Lung (tissue), 12 donors: ENCODE results near the gene RAB37. TPM values are rescaled to one million over a fixed set of nuclear protein-coding genes. Genes with fewer than 3 reads are reported as not detected.

Source experiments
- ATAC-seq: fragments of 200-7000 bp; cut with Tn5 transposase; one replicate; pipeline ENCODE4 v1.9.1; 2020; ENCODE audit warnings: moderate number of reproducible peaks; ENCODE audit not compliant: insufficient read depth, low FRiP score
- DNase-seq, 3 donors: peaks; one replicate each; pipeline ENCODE4 v3.0.0-alpha.2; 2013 to 2017
- H3K27ac ChIP-seq, 2 donors: one replicate each; pipeline ENCODE4 v1.5.1; 2013; ENCODE audit warnings: mild to moderate bottlenecking in 2 of 2, moderate library complexity in 2 of 2, control low read depth in 1 of 2, inconsistent platforms in 1 of 2, low read depth in 1 of 2, low read length in 1 of 2
- H3K27me3 ChIP-seq, 3 donors: one replicate each; pipeline ENCODE4 v1.5.1; 2013; ENCODE audit warnings: low read length in 2 of 3; ENCODE audit not compliant: control insufficient read depth in 3 of 3, insufficient read depth in 3 of 3
- H3K36me3 ChIP-seq, 4 donors: one replicate each; pipeline ENCODE4 v1.5.1; 2013; ENCODE audit warnings: low read length in 4 of 4, mild to moderate bottlenecking in 1 of 4, moderate library complexity in 1 of 4; ENCODE audit not compliant: control insufficient read depth in 4 of 4, insufficient read depth in 4 of 4
- H3K4me1 ChIP-seq, 5 donors: one replicate each; pipeline ENCODE4 v1.5.1; 2013; ENCODE audit warnings: low read length in 5 of 5, mild to moderate bottlenecking in 2 of 5, moderate library complexity in 1 of 5; ENCODE audit not compliant: control insufficient read depth in 5 of 5, insufficient read depth in 5 of 5
- H3K4me3 ChIP-seq: one replicate; pipeline ENCODE4 v1.5.1; 2013; ENCODE audit warnings: mild to moderate bottlenecking, control low read depth, moderate library complexity
- H3K9ac ChIP-seq, 2 donors: one replicate each; pipeline ENCODE4 v1.5.1; 2013; ENCODE audit warnings: low read length in 2 of 2, control low read depth in 1 of 2; ENCODE audit not compliant: insufficient read depth in 1 of 2
- H3K9me3 ChIP-seq, 4 donors: one replicate each; pipeline ENCODE4 v1.5.1; 2013; ENCODE audit warnings: low read length in 3 of 4, mild to moderate bottlenecking in 1 of 4, moderate library complexity in 1 of 4; ENCODE audit not compliant: control insufficient read depth in 4 of 4, insufficient read depth in 3 of 4
- WGBS, 2 donors: extraction: QIAGEN DNeasy Blood & Tissue Kit; methylation state at CpG; one replicate each; pipeline ENCODE4 v1.1.7; 2013; 5-methylcytosine and 5-hydroxymethylcytosine counted together
- polyA plus RNA-seq, 2 donors: library from polyadenylated mRNA; stranded (reverse); fragments of 200-250 nt; gene quantifications; one replicate each; pipeline ENCODE4 v1.2.1, GENCODE V29; 2013
- total RNA-seq, 2 donors: library from RNA; depleted of rRNA in 1 of 2; stranded (reverse); fragments of >200 nt in 1 of 2; gene quantifications; one replicate each; pipeline ENCODE4 v1.2.1, GENCODE V29; 2014 to 2021
- TF ChIP-seq, protein P1 (sequence below): IDR thresholded peaks from 2 replicates; pipeline ENCODE4 v1.5.1; 2012; ENCODE audit warnings: mild to moderate bottlenecking; ENCODE audit errors: control extremely low read depth, extremely low read depth
- donor health status: control.
- donor health status: control.
- donor health status: Bipolar disorder and iron deficiency.
- donor health status: healthy.
- donor health status: DM: yes; HTN: yes; CAD: no.

The RAB37 gene
- total and polyA plus RNA-seq, 4 donors = 3.2 to 7.3 (median 5.9) TPM

DNA sequence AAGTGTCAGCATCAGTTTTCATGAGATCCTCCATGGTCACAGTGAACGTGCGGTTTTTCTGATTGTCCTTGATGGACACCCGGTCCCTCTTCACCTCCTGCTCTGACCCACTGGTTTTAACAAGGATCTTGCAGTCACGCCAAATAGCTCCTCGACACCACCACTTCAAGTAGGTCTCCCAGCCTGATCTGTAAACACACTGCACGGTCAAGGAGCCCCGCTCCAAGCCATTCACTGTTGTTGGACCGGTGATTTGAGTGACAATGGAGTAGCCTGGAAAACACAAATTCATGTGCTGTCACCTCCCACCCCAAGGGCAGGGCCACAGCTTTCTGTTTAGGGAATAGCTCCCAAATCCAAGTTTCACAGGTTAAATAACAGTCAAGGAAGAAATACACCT lies 32.5 kb upstream of the RAB37 start:
- ATAC-seq (no peak), DNase-seq (no peak)
- WGBS, 2 donors = 70 to 82% methylated on average over 8 of the region's 8 CpGs
- TF ChIP-seq, protein P1, sequence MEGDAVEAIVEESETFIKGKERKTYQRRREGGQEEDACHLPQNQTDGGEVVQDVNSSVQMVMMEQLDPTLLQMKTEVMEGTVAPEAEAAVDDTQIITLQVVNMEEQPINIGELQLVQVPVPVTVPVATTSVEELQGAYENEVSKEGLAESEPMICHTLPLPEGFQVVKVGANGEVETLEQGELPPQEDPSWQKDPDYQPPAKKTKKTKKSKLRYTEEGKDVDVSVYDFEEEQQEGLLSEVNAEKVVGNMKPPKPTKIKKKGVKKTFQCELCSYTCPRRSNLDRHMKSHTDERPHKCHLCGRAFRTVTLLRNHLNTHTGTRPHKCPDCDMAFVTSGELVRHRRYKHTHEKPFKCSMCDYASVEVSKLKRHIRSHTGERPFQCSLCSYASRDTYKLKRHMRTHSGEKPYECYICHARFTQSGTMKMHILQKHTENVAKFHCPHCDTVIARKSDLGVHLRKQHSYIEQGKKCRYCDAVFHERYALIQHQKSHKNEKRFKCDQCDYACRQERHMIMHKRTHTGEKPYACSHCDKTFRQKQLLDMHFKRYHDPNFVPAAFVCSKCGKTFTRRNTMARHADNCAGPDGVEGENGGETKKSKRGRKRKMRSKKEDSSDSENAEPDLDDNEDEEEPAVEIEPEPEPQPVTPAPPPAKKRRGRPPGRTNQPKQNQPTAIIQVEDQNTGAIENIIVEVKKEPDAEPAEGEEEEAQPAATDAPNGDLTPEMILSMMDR = no peak
- peaks cover 0 to 2% (median 0%) of the 10 kb centered on the region in 3 donors for H3K27me3 ChIP-seq
- no peak overlapping the region for H3K27ac ChIP-seq
- no peaks in the 10 kb centered on the region for H3K36me3 ChIP-seq
- peaks cover 0 to 5% (median 0%) of the 10 kb centered on the region in 5 donors for H3K4me1 ChIP-seq
- no peak overlapping the region for H3K4me3 ChIP-seq
- H3K9ac ChIP-seq = no peak overlapping the region
- no peaks in the 10 kb centered on the region for H3K9me3 ChIP-seq

DNA sequence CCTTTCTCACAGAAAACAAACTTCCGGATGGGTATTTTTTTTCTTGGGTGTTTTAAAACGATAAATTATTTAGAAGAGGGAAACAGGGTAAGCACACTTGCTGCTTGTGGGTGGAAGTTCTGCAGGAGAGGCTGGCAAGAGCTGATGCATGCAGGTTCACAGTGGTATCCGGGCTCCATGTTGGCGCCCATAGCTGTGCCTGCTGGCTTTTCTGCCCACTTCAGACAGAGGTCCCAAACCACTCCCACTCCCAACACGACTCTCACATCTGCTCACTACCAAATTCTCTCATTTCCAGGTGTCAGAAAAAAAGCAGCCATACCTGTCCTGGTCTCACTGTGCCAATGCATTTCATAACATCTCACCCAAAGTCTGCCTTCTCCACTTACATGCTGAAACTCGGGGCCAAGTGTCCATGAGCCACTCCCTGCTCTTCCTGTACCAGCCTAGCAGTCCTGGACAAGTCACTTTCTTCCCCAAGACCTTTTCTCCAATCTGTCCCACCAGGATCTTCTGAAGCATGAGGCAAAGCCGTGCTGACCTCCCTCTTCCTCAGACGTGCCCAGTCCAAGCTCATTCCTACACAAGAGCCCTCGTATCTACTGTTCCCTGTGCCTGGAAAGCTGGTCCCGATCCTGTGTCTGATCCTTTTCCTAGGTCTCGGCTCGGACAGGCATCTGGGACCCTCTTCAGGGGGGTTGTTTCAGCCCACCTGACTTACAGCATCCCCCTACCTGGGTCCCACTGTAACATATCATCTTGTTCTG lies 25.8 kb upstream of the RAB37 start:
- DNase-seq = no peak
- WGBS, 2 donors = 47 to 54% methylated on average over 12 of the region's 12 CpGs

DNA sequence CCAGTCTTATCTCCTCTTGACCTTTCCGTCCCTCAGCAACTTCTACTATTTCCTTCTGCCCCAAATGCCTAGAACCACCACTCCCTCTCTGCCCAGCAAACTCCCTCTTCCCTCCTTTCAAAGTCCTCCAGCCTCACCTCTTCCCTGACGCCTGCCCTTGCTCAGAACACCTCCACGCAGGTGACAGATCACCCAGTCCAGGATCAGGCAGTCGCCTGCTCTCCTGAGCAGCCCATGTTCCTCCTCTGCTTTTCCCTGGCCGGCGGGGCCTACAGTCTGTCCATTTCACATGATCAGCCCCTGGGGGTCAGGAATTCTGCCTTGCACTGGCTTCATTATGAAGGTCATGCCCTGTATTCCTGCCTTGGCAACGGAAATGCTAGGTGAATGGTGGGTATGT lies 24.8 kb upstream of the RAB37 start:
- H3K4me3 ChIP-seq = peak overlapping the region; percentile 2
- WGBS, 2 donors = 22 to 59% methylated on average over 7 of the region's 7 CpGs
- H3K9ac ChIP-seq = no peak overlapping the region
- TF ChIP-seq, protein P1 = no peak
- ATAC-seq = no peak
- peak overlapping the region in 1 of 2 donors; percentile 26 for H3K27ac ChIP-seq
- no peaks in the 10 kb centered on the region for H3K36me3 ChIP-seq
- H3K9me3 ChIP-seq = no peaks in the 10 kb centered on the region
- H3K4me1 ChIP-seq = peaks cover 0 to 4% (median 0%) of the 10 kb centered on the region in 5 donors
- DNase-seq = no peak
- peaks cover 0 to 2% (median 2%) of the 10 kb centered on the region in 3 donors for H3K27me3 ChIP-seq

More for the DNA sequence above, 25.8 kb upstream of the RAB37 start:
- no peaks in the 10 kb centered on the region for H3K9me3 ChIP-seq
- TF ChIP-seq, protein P1 = no peak
- H3K4me1 ChIP-seq = peaks cover 0 to 4% (median 0%) of the 10 kb centered on the region in 5 donors
- no peak overlapping the region for H3K4me3 ChIP-seq
- no peak for ATAC-seq
- no peak overlapping the region for H3K9ac ChIP-seq
- H3K27me3 ChIP-seq = peaks cover 0 to 2% (median 2%) of the 10 kb centered on the region in 3 donors
- no peaks in the 10 kb centered on the region for H3K36me3 ChIP-seq
- H3K27ac ChIP-seq = no peak overlapping the region
